Lung microvascular endothelial cell (primary cell): ENCODE results near the gene REG1A. TPM values are rescaled to one million over a fixed set of nuclear protein-coding genes. Genes with fewer than 3 reads are reported as not detected.

Experiments used
- DNase-seq, 2 donors: peaks; one replicate each; pipeline versions ENCODE4 v3.0.0 to v3.0.0-alpha.2; 2010; ENCODE audit warnings: low read depth in 2 of 2
- total RNA-seq: library from RNA; depleted of rRNA; stranded (reverse); fragments of >200 nt; gene quantifications from 2 replicates; pipeline ENCODE4 v1.2.1, GENCODE V29; 2014

Gene REG1A, protein sequence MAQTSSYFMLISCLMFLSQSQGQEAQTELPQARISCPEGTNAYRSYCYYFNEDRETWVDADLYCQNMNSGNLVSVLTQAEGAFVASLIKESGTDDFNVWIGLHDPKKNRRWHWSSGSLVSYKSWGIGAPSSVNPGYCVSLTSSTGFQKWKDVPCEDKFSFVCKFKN
- total RNA-seq = not detected in 2 replicates

DNA sequence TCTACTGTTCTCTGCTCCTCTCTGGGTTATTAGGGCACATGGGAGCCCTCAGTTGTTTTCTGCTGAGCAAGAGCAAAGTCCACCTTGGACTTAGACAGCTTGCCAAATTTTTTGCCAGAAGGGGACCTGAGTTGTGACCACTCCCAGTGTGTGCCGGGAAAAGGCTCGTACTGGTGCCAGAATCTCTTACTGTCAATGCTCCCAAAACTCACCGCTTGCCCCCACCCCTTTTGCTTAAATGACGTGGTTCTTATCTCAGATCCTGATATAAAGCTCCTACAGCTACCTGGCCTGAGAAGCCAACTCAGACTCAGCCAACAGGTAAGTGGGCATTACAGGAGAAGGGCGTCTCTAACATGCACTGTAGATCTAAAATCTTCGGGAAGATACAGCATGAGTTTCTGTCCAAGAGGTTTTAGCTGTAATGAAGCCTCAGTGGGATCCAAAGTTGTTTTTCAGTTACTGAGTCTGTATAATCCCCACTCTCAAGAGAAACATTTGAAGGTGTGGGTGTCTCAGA is at the start of gene REG1A:
Gene REG1A (plus strand): TSS at position 295 of the 520 bp plus-strand sequence. CDS start 374 bp downstream, outside the sequence.
- DNase-seq = no peak

DNA sequence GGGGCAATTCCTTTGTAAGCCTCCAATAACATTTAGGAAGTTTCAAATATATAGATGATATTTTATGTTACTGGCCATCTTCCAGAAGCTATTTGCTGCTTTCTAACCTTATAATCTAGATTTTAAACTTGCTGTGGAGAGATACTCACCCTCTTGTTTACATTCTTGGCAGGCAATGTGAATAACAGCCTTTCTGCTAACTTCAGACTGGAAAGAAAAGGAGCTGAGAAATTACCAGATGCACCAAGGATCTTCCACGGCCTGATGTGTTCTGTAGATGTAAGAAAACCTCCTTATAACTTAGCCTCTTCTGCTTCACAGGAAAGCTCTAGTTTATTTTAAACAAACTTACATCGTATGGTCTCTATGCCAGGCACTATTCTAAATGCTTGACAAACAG is 49.2 kb upstream of the REG1A start:
- DNase-seq = no peak

DNA sequence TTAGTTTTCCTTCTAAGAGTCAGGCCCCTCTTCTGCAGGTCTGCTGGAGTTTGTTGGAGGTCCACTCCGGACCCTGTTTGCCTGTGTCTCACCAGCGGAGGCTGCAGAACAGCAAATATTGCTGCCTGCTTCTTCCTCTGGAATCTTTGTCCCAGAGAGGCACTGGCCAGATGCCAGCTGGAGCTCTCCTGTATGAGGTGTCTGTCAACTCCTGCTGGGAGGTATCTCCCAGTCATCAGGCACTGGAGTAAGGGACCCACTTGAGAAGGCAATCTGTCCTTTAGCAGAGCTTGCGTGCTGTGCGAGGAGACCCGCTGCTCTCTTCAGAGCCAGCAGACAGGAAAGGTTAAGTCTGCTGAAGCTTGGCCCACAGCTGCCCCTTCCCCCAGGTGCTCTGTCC is 37.3 kb upstream of the REG1A start:
- DNase-seq = no peak

DNA sequence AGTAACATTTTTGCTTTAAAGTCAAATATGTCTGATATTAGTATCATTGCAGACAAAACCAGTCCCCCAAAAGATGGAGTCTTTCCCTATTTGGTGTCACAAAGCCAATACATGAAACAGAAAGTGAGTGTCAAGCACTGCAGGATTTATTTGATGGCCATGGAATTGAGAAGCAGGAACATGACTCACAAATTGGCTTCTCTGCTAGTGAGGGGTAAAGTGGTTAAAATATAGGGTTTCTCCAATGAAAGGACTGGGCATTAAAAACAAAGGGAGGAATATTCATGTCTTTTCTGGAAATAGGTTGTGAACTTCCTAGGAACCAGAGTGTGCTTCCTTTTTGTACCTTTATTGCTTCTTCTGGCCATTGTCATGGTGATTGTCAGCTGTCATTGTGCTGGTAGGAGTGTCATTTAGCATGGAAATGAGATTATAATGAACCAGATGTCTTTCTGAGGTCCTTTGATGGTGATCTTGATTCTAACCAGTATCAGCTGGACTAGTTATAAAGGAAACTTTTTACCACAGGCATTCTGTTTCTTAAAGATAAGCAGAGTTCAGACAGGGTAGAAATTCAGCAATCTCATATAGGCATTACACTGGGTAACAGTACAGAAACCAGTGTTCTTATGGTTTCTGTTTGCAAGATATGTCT is 36.6 kb upstream of the REG1A start:
- DNase-seq = no peak

DNA sequence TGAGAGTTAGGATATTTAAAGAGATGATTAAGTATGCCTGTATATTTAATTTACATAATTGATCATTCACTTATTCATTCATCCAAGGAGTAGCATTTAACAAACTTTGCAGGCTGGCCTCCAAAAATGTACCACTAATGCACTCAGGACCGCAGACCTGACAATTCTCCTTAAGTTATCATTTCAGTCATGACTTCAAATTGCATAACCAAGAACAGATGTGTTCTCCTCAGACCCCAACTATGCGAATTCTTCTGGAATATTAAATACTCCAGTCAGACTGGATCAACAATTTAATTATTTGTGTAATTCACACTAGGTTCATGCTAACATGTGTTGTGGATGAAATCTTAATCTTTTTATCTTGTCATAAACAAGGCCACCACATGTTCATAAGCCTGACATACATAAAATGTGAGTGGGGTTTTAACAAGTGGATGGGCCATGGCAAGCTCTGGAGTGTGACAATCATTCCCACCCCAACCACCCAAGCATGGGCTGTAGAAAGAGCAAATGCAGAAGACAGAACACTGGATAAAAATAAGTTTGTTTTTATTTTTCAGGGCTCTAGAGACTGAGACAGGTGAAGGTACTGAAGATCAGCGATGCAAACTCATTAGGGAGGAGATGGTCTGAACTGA is 35.7 kb upstream of the REG1A start:
- no peak for DNase-seq

DNA sequence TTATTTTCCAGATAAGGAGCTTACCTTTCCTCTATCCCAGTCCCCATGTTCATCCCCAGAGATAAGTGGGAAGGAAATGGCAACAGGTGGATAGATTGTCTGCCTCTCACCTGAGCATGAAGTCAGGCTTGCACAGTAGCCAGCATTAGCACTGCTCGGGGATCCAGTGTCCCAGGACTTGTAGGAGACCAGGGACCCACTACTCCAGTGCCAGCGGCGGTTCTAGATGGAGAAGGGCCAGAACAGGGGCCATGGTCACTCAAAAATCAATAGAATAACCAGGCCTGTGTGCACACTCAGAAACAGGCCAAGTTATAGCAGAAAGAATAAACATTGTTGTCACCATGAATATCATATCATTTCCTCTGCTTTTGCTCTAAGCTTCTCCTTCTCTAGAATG is 34.9 kb upstream of the REG1A start:
- no peak for DNase-seq

DNA sequence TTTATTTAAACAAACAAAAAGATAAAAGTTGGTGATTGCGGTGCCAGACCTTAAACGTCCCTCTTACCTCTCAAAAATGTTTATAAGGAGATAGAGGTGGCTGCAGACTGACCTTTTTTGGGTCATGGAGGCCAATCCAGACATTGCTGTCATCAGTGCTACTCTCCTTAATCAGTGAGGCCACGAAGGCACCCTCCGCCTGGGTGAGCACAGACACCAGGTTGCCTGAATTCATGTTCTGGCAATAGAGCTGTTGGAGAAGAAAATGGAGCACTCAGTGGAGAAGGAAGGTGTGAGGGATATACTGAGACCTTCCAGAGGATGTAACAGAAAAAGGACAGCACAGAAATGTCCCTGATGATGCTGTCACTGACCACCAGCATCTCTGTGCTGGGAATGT is 34.0 kb upstream of the REG1A start:
- DNase-seq = no peak

DNA sequence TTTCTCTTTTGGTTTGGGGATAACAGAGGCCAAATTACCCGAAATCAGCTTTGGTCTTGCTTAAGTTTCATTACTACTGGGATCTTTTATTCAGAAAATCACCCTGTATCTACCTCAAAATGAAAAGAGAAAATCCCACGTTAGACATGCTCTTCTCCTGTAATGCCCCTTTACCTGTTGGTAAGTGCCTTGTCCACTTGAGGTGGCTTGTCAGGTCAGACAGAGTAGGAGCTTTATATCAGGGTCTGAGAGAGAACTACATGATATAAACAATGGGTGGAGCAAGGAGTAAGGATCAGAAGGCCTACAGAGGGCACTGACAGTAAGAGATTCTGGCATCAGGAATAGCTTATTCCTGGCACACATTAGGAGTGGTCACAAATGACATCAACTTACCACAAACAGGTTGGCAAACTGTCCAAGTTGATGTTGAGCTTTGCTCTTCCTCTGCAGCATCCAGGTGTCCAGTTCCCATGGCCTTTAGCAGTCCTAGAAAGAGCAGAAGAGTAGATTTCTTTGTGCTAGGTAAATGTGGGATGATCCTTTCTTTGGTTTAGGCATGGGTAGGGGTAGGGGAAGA is 32.4 kb upstream of the REG1A start, which contains the start of gene REG1B:
Gene REG1B (minus strand): TSS at position 209 of the 580 bp plus-strand sequence. CDS start 381 bp downstream, outside the sequence.
- no peak for DNase-seq

DNA sequence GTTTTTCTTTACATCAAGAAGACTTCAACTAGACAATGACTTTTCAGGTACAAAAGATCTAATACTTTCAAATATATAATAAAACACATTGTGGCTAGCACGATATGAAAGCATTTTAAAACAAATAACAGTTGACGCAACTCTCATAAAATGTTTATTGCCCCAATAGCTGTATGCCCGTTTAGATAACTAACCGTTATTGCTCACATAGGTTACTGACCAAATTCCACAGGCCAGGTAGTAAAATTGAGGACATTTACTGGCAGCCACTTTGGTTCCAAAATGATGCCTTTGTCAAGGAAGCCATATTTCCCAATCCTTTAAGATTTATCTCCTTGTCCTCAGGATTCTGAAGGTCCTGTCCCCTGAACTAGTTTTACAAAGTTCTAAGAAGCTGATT is 29.6 kb upstream of the REG1A start:
- no peak for DNase-seq

DNA sequence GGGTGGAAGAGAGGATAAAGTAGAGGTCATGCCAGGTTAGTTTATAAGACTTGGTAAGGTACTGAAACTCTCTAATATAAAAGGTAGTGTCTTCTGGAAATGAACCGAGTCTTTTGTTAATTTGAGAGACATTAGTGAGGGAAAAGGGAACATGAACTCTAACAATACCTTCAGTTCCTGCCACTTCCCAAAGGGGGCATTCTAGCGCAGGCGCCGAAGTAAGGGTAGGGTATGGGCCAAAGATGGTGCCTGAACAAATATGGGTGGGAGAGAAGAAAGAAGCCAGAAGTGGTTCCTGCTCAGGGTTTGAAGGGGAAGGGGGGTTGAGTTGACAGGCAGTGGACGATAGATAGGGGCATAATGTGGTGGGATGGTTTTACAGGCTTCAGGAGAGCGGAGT is 22.4 kb upstream of the REG1A start:
- no peak for DNase-seq

DNA sequence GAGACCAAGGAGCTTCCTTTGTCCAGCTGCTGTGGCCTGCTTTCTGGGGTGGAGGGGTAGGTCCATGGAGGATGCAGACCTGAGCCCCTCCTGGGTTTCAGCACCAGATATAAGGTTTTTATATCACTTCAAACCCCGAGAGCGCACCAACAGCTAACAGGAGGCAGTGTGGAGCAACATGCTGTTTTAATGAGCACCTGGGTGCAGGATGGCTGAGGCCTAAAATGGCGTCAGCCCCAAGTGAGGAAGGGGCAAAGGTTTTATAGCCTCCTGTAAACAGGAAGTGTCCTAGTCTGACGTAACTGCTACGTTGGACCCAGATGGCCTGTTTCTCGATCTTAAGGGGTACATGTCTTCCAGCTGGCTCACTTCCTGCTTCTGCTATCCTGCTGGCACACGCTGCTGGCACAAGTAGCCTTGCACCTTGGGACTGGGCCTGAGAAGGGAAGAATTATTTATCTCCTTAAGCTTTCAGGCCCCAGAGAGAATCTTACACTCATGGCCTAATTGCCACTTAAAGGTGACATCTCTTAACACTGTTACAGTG is 21.1 kb upstream of the REG1A start:
- DNase-seq = no peak

DNA sequence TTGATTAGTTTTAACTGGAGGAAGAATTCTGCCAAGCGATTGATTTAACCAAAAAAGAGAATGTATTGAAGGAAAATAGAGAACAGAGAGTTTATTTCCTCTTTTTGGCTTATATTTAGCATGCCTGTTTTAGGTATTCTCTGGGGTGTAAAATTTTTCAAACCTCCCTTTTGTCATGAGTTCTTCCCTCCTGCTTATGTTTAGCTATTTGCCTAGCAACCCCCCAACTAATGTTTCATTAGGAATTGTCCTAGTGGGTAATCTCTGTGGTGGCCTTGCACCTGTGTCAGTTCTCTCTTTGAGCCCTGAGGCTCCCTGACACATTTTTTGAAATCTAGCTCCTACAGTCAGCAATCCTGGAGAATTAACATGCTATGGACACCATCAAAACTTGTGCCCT is 20.0 kb upstream of the REG1A start:
- DNase-seq = no peak

DNA sequence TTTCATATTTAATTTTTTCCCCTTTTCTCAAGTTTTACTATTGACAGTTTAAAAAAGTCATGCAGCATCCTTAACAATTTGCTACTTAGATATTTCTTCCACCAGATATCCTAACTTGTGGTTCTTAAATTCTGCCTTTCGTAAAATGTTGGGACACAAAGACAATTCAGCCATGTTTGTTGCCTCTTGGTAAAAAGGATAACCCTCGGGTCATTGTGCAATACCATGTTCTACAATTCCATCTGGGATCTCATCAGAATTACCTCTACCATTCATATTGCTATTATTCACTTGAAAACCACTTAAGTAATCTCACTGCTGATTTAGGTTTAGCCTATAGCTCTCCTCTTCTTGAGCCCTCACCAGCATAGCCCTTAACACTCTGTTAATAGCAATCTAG is 19.3 kb upstream of the REG1A start:
- no peak for DNase-seq

DNA sequence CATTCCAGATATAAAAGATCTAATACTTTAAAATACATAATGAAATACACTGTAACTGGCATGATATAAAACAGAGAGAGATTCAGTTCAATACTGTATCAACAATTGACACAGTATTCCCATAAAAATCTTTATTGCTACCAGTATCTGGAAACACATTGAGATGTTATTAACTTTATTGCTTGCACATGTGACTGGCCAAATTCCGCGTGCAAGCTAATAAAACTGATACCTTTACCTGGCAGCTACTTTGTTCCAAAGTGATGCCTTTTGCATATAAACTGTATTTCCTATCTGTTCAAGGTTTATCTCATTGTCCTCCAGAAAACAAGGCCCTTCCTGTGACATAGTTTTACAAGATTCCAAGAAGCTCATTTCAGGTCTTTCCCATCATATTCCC is 17.1 kb upstream of the REG1A start:
- no peak for DNase-seq

DNA sequence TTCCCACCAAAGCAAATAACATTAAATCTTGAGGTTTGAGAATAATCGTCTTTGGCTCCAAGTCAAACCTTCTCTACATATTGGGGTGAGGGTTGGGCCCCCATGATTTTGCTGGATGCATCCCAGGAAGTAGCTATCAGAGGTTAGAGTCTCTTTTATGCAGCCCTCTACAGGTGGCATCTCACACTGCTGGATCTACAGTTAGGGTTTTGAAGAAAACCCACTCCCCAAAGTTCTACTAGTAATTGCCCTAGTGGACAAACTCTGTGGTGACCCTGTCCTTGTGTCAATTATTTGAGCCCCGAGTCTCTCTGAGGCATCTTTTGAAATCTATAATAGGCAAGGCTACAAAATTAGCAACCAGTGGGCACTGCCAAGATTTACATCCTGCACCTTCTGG is 15.0 kb upstream of the REG1A start:
- DNase-seq = no peak

DNA sequence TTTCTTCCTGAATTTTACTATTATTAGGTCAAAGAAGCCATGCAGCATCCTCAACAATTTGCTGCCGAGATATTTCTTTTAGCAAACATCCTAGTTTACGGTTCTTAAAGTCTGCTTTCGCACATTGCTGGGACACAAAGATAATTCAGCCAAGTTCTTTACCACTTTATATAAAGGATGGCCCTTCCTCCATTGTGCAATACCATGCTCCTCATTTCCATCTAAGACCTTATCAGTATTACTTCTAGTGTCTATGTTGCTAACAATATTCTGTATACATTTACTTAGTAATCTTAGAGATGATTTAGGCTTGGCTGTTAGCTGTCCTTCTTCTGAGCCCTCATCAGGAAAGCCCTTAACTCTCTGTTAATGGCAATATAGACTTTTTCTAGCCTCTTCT is 8.0 kb upstream of the REG1A start:
- no peak for DNase-seq

DNA sequence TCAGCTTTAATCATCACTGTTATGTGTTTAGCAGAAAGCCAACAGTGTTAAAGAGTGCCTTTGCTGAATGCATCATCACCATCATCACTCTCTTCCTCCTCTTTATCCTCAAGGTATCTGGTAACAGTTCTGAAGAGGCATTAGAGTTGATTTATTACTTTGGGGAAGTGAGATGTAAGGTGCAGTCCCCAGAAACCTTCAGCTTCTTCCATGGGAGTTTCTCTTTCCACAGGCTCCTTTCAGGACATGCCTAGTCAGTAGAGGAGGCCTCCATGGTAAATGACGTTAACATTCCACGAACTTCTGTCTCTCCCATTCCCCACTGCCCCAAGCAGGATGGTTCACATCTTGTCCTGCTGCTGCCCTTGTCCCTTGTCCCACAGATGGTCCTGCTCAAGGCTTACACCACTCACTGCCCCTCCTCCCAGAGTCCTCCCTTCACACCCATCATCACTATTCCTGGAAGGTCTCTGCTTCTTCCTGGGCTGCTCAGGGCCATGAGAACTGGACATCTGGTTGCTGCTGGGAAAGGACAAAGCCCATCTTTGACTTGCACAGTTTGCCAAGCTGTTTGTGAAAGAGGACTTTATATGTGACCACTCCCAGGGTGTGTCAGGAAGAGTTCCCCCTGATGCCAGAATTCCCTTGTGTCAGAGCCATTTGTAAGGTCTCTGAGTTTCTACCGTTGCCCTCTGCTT is 5.3 kb upstream of the REG1A start:
- no peak for DNase-seq

DNA sequence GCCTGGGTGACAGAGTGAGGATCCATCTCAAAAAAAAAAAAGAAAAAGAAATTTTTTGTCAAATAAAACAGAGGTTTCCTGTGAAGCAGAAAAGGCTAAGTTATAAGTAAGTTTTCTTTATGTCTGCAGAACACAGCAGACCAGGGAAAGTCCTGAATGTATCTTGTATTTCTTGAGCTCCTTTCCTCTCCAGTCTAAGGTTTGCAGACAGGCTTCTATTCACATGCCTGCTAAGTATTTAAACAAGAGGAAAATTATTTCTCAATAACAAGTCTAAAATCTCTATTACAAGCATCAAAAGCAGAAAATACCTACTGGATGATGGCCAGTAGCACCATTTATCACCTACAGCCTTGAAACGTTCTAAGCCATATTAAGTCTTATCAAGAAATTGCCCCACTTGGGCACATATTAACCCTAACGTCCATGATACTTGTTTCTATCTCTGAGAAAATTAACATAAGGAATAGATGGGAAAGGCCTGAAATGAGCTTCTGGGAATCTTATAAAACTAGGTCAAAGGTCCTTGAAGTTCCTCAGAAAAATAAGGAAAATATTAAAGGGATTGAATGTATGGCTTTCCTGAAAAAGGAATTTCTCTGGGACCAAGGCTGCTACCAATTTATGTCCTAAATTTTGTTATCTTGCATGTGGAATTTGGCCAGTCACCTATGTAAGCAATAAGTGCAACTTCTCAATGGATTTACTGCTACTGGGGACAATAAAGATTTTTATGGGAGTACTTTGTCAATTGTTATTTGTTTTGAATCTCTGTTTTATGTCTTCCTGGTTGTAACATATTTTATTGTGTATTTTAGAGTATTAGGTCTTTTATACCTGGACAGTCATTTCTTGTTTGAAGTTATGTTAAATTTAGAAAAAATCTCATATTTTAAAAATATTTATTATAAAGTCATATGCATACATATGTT is 3.0 kb upstream of the REG1A start:
- no peak for DNase-seq

DNA sequence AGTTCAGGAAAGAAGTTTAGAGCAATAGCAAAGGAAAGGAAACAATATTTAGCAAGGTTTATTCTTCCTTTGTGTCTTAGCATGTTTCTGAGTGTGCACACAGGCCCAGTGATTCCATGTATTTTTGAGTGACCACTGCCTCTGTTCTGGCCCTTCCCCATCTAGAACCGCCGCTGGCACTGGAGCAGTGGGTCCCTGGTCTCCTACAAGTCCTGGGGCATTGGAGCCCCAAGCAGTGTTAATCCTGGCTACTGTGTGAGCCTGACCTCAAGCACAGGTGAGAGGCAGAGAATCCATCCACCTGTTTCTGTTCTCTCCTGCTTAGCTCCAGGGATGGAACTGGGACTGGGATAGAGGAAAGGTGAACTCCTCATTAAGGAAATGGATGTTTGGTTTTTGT is 2.4 kb downstream of the REG1A start:
- DNase-seq = no peak

DNA sequence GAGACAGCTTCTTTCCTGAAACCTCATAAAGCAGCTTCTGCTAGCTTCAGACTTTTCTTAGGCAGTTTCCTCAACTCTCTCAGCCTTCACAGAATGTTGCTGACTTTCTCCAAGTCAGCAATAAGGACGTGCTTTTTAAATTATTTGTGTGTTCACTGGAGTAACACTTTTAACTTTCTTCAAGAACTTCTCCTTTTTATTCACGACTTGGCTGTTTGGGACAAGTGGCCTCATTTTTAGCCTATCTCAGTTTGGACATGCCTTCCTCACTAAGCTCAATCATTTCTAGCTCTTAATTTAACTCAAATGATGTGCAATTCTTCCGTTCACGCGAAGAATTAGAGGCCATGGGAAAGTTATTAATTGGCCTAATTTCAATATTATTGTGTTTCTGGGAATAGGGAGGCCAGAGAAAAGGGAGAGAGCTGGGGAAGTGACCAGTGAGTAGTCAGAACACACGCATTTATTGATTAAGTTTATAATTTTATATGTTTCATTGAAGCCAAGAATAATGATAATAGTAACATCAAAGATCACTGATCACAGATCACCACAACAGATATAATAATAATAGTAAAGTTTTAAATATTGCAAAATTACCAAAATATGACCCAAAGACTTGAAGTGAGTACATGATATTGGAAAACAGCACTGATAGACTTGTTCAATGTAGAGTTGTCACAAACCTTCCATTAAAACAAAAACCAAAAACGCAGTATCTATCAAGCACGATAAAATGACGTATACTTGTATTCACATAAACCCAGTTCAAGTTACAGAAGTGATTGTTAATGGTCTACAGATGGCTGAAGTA is 4.8 kb downstream of the REG1A start:
- no peak for DNase-seq
